GM10266 (cell line): ENCODE data around the gene PIGM.

Experiments used
- DNase-seq: peaks from one replicate; pipeline ENCODE4 v3.0.0; 2012; ENCODE audit errors: extremely low spot score
- TF ChIP-seq, protein P1 (sequence below): IDR thresholded peaks from 2 replicates; pipeline ENCODE4 v1.5.1; 2012; ENCODE audit warnings: mild to moderate bottlenecking, low read depth; ENCODE audit not compliant: control insufficient read depth, insufficient read depth; ENCODE audit errors: missing control alignments

PIGM gene

DNA sequence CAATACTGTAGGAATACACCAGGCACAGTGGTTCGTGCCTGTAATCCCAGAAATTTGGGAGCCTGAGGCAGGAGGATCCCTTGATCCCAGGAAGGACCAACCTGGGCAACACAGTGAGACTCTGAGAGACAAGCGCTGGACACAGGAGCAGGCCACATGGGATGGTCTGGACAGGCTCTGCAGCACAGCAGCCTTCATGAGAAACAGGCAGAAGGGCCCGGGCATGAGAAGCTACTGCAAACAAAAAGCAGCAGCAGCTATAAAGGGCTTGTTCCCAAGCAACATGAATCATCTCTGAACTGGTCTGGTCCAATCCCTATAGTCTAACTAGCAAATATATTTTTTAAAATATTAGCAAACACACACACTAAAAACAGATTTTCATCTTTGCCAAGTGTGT, 42.2 kb downstream of the PIGM start:
- TF ChIP-seq, protein P1, sequence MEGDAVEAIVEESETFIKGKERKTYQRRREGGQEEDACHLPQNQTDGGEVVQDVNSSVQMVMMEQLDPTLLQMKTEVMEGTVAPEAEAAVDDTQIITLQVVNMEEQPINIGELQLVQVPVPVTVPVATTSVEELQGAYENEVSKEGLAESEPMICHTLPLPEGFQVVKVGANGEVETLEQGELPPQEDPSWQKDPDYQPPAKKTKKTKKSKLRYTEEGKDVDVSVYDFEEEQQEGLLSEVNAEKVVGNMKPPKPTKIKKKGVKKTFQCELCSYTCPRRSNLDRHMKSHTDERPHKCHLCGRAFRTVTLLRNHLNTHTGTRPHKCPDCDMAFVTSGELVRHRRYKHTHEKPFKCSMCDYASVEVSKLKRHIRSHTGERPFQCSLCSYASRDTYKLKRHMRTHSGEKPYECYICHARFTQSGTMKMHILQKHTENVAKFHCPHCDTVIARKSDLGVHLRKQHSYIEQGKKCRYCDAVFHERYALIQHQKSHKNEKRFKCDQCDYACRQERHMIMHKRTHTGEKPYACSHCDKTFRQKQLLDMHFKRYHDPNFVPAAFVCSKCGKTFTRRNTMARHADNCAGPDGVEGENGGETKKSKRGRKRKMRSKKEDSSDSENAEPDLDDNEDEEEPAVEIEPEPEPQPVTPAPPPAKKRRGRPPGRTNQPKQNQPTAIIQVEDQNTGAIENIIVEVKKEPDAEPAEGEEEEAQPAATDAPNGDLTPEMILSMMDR = no peak
- DNase-seq = no peak

DNA sequence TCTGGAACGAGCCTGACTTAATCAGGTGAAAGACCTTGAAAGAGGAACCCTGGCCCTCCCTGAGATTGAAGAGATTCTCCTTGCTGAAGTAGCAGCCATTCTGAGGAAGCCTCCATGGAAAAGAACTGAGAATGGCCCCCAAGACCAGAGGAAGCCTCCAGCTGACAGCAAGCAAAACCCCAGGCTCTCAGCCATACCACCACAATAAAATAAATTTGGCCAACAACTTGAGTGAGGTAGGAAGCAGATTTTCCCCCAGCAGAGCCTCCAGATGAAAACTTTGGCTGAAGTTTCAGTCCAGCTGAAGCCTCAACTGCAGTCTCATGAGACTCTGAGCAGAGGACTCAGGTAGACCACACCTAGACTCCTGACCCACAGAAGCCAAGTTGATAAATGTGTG, 43.8 kb downstream of the PIGM start:
- TF ChIP-seq, protein P1 = no peak
- no peak for DNase-seq

DNA sequence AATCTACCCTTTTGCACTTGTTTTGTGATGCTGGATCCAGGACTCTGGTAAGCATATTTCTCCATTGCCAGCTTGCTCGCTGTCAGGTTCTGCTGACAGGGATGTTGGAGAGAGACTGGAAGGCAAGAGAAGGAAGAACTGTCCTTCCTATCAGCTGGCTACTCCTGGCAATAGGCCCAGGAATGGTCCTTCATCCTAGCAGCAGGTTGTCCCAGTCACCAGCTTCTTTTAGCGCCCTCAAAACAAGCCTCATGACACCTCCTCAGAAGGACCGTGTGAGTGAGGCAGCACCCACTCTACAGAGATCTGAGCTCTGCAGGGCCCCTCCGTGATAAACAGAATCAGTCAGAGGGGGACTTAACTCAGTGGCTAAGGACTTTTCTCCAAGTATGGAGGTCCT, 44.6 kb downstream of the PIGM start:
- DNase-seq = no peak
- TF ChIP-seq, protein P1 = no peak

DNA sequence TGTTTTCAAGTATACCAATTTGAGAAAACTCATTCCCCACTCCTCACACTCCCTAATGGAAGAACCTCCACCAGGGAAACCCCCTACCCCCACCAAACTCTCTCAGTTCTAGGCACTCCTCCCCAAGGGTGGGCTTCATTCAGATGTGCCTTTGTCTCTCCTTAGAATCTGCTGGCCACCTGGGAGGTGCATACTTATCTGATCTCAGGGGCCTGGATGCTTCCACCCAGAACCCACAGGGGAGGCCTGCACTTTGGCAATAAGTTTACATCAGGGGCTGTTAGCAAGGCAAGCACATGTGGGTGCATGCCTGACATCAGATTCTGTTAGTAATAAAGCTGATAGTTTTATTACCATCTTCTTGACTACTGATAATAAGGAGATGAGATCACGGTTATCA, 45.3 kb downstream of the PIGM start:
- no peak for DNase-seq

DNA sequence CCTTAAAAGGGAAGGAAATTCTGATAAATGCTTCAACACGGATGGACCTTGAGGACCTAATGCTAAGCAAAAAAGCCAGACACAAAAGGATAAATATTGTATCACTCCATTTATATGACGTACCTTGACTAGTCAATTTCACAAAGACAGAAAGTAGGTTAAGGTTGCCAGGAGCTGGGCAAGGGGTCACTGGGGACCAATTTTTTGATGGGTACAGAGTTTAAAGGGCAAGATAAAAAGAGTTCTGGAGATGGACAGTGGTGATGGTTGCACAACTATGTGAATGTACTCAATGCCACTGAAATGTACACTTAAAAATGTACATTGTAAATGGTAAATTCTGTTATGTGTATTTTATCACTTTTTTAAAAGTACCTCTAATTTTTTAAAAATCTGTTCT, 45.7 kb downstream of the PIGM start:
- DNase-seq = no peak
- TF ChIP-seq, protein P1 = no peak

More for the DNA sequence above, 45.3 kb downstream of the PIGM start:
- TF ChIP-seq, protein P1 = no peak

DNA sequence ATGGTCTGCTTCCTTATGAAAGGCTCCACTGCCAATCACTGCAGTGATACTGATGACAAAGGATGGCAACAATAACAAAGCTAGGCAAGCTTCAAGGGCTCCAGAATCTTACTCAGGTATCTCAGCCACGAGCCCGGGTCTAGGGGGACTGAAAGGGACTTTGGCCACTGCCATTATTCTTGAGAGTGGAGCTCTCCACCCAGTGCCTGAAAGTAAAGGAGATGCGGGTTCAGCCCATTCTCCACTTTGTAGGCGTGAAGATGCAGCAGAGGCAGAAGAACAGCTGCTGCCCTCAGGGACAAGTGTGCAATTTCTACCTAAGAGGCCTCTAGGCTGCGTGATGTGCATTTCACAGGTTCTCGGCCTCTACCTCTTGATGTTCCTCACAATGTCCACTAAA, 46.3 kb downstream of the PIGM start:
- DNase-seq = no peak
- TF ChIP-seq, protein P1 = no peak

DNA sequence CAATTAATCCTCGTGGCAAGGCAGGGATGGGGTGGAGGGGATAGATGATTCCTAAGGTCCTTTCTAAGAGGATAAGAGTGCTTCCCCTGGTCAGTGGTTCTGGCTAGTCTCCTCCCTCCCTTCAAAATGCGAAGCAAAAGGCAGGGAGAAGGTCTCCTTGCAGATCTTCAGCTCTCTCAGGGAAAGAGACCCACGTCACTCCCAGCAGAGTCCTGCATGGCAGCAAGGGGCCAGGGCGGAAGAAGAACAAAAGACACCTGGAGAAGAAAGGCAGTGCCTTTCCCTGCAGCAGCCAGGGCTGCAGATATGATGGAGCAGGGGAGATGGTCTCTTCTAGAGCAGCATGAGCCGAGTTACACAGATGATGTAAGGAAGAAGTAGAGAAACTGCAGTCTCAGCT, 48.1 kb downstream of the PIGM start:
- no peak for DNase-seq
- TF ChIP-seq, protein P1 = no peak
